ENCODE measurements around the gene OR2C3.
"Not testable (repeated sequence)": the region's sequence is repeated elsewhere in the genome, so short reads cannot be mapped to it uniquely, and the experiment has no call there.

Gene OR2C3

DNA sequence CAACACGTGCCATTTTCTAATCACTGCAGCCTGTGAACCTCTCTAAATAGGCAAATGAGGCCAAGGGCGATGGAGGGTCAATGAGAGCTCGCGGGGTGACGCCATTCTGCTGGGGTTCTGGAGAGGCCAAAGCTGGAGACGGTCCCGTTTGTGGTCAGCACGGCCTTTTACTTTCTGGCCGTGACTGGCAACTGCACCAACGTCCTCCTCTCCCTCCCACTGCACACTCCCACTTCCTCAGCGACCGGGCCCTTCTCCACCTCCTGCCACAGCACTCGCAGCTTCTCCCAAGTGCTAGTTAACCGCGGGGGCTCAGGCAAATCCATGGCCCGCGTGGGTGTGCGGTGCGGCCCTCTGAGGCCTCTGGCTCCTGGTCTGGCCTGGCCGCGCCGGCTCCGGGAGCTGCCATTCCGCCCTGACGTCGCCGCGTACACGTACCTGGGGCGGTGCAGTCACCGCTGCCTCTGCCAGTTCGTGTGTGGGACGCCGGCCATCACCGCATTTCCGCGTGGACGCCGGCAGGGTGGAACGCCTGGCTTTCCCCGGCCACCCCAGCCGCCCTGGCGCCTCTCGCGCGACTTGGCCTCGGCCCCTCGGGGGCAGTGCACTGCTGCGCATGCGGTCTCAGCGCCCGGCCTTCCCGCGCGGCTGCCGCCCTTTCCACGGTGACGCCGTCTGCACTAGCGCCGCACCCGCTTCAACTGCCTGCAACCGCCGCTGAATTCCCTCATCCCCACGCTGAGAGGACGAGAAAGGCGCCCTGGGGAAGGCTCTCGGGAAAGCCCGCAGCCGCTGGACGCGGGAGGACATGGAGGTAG is 18.2 kb downstream of the OR2C3 start:
- no peak for DNase-seq (ENCODE audit: low read depth in 2 of 2)

DNA sequence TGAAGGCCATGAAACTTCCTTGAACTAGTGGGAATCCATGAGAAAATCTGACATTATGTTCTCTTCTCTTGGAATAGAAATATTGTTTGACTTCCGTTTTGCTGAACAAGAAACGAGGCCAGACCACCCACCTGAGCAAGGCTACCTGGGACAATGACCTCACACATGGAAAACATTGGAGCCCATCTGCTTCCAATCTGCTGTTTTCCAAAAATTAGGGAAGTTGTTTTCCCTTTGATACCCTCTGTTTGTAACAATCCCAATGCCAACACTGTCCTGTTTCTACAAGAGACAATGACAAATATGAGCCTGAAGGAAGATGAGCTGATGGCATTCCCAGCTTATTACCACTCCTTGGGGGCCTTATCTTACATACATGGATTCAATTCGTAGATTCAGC is 29.4 kb downstream of the OR2C3 start:
- DNase-seq (ENCODE audit: low read depth in 2 of 2), result no peak

GRCh38 chr1:247500865-247501264 is 35.4 kb downstream of the OR2C3 start:
- no peak for DNase-seq (ENCODE audit: low read depth in 2 of 2)

DNA sequence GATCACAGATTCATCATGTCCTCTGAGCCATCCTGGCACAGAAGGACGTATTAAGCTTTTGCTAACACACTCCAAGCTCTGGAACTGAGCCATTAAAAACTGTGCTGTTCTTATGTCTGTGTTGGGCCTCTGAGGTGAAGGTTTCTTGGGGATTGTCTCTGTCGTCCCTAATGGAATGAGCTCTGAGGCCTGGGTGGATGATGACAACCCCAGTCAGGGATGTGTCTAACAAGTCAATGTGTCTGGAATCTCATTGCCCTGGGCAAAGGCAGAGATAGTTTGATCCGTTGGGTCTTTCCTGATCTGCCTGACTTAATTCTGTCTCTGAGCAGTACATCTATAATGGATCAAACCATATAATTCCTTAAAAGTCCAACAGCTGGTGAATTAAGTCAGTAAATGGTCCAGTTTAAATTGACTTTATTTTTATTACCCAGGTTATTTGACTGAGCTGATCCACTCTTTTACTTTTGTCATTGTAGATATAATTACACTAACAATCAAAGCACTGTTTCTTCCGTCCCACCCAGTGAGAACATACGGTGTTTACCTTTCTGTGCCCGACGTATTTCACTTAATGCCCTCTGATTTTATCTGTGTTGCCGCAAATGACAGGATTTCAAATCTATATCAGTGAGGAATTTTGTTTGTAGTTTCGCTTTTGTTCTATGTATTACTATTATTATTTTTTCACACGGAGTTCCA is 39.5 kb downstream of the OR2C3 start:
- no peak for DNase-seq (ENCODE audit: low read depth in 2 of 2)

DNA sequence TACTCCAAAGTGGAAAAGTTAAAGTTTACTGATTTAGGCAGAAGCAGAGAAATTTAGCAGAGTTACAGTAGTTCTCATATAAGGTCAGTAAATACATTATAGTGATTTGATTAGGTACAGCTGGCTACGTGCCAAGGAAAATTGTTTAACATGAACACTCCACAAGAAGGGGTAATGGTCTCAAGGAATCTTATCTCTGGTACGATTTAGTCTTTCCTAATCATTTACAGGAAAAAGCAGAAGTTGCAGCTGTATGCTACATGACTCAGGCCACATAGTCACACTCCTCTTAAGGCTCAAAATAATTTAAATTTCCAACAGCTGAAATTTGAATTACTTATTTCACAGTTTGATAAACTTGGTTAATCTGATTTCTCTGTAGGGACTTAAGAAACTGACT is 41.5 kb downstream of the OR2C3 start:
- no peak for DNase-seq (ENCODE audit: low read depth in 2 of 2)

- no peak for DNase-seq (ENCODE audit: low read depth in 2 of 2)
Observed at GRCh38 chr1:247493106-247493505, 43.1 kb downstream of the OR2C3 start.

DNA sequence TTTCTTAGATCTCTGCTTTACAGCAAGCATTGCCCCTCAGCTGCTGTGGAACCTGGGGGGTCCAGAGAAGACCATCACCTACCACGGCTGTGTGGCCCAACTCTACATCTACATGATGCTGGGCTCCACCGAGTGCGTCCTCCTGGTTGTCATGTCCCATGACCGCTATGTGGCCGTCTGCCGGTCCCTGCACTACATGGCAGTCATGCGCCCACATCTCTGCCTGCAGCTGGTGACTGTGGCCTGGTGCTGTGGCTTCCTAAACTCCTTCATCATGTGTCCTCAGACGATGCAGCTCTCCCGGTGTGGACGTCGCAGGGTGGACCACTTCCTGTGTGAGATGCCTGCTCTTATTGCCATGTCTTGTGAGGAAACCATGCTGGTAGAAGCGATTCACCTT is 44.9 kb downstream of the OR2C3 start:
- no peak for DNase-seq (ENCODE audit: low read depth in 2 of 2)

DNA sequence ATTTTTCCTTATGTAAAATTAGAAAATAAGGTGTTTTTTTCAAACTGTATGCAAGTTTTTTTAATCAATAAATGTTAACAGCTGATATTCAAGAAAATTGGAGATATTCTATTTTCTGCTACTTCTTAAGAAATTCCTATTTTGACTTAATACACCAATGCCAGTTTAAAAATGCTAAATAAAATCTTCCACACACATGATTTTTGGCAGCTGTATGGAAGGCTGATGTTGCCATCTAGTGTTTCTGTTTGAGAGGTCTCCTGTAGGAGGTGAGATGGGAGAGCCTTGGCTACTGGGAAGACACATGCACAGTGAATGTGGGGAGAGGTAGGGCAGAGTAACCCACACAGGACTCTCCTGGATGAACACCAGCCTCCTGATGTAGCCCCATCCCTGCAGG is 49.2 kb downstream of the OR2C3 start:
- no peak for DNase-seq (ENCODE audit: low read depth in 2 of 2)

DNA sequence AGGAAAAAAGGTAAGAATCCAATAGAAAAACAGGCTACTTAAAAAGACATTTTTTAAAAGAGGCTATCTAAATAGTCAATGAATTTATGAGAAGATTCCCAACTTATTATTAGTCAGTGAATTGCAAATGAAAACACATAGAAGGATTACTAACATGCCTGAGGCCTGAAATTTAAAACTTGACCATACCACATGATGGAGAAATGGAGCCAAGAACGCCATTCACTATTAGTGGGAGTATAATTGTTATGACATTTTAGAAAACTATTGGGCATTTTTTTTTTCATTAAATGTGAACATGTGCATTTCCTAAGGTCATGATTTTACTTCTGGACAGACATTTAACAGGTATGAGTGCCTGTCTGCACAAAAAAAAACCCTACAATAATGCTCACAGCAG is 53.5 kb downstream of the OR2C3 start:
- no peak for DNase-seq (ENCODE audit: low read depth in 2 of 2)

GRCh38 chr1:247476328-247477058 is 59.7 kb downstream of the OR2C3 start:
- not testable (repeated sequence) for DNase-seq (ENCODE audit: low read depth in 2 of 2)

DNA sequence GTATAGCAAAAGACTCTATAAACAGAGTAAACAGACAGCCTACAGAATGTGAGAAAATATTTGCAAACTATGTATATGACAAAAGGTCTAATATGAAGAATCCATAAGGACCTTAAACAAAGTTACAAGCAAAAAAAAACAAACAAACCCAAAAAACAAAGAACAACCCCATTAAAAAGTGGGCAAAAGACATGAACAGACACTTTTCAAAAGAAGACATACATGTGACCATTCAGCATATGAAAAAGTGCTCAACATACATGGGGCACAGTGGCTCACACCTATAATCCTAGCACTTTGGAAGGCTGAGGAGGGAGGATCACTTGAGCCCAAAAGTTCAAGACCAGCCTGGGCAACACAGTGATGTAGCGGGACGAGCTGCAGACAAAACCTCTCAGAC is 60.4 kb downstream of the OR2C3 start:
- no peak for DNase-seq (ENCODE audit: low read depth in 2 of 2)

All from stimulated activated CD8-positive, alpha-beta memory T cell treated with anti-CD3 and anti-CD28 coated beads, Interleukin-2, amount 100 ng/mL, for 48 hours (primary cell).